Heart right ventricle (tissue), 12 donors: ENCODE data around the gene AQP12B. TPM values are rescaled to one million over a fixed set of nuclear protein-coding genes. Genes with fewer than 3 reads are reported as not detected.

Experiments
- polyA plus RNA-seq, 2 donors: library from polyadenylated mRNA; stranded (reverse); fragments of 200-250 nt; gene quantifications; one replicate each; pipeline ENCODE4 v1.2.3, GENCODE V29; 2013
- total RNA-seq, 10 donors: library from RNA; stranded (reverse); fragmentation: NEBNext Ultra II Directional in 3 of 10; extraction: Animal tissue kit (Norgen Biotek cat#: 25700) in 3 of 10; gene quantifications; one replicate each; pipeline versions ENCODE4 v1.2.1 to v1.2.4, GENCODE V29; 2021 to 2023
- donor health status: ischemic (EF 13 %, LVEDD 7.1; RV severe dilation, severe dysfunction).
- donor health status: healthy with polysubstance abuse.
- donor health status: DM: no; HTN: yes; CAD: no.
- donor health status: DM: no; HTN: no; CAD: no.
- donor health status: ischemic (EF 25% LVEDD 6.9; RV normal size, moderate dysfunction).
- donor health status: ischemic (EF 25% LVEDD 5.7; RV mildly dilated, moderate dysfunction).
- donor health status: healthy.
- donor health status: nonischemic (EF 11% LVEDD 7.7; RV severe dilation, severe dysfunction).
- donor health status: DM: yes; HTN: yes; CAD: no.
- donor health status: PGD.
- donor health status: ischemic (EF 29% LVEDD 5.4; RV normal size, mild dysfunction).
- donor health status: nonischemic (EF 23%, LVEDD 6.1; RV moderate dilation, normal function).

AQP12B gene
- total and polyA plus RNA-seq, 12 donors, result 0.03 TPM; not detected in 11

Other genes with a start within 250 kb of the AQP12B start
- gene GPC1, start 247.2 kb downstream of the AQP12B start, total RNA-seq, result 100 to 1,000 TPM; 161 to 287 (median 185) TPM
- gene GPC1, start 247.2 kb downstream of the AQP12B start, polyA plus RNA-seq, result 100 to 1,000 TPM; 104 to 156 TPM
- 1 to 10 TPM; 3.8 to 7.8 (median 5.3) TPM for gene ANKMY1, start 124.9 kb downstream of the AQP12B start, total RNA-seq
- gene ANKMY1, start 124.9 kb downstream of the AQP12B start, polyA plus RNA-seq, result 10 to 100 TPM in 1 of 2 donors, 1 to 10 TPM in 1; 1.9 to 15.6 TPM
- 10 to 100 TPM; 10.6 to 22.1 (median 15.4) TPM for gene DUSP28, start 122.5 kb downstream of the AQP12B start, total RNA-seq
- gene DUSP28, start 122.5 kb downstream of the AQP12B start, polyA plus RNA-seq, result 1 to 10 TPM; 4.7 to 7.3 TPM
- gene RNPEPL1, start 114.4 kb downstream of the AQP12B start, total RNA-seq, result 100 to 1,000 TPM in 2 of 10 donors, 10 to 100 TPM in 8; 62.8 to 116 (median 73.3) TPM
- gene RNPEPL1, start 114.4 kb downstream of the AQP12B start, polyA plus RNA-seq, result 100 to 1,000 TPM in 1 of 2 donors, 10 to 100 TPM in 1; 76.7 to 247 TPM
- gene CAPN10, start 96.2 kb downstream of the AQP12B start, total RNA-seq, result 10 to 100 TPM; 16.8 to 73.8 (median 21.0) TPM
- 10 to 100 TPM; 19.1 to 89.5 TPM for gene CAPN10, start 96.2 kb downstream of the AQP12B start, polyA plus RNA-seq
- gene GPR35, start 57.4 kb downstream of the AQP12B start, total RNA-seq, result 1 to 10 TPM in 4 of 10 donors, under 1 TPM in 6; 0.40 to 2.1 (median 0.86) TPM
- 1 to 10 TPM; 1.4 to 5.2 TPM for gene GPR35, start 57.4 kb downstream of the AQP12B start, polyA plus RNA-seq
- gene AQP12A, start 9.0 kb upstream of the AQP12B start, total RNA-seq, result not detected
- gene AQP12A, start 9.0 kb upstream of the AQP12B start, polyA plus RNA-seq, result not detected
- gene KIF1A, start 137.3 kb upstream of the AQP12B start, total RNA-seq, result 10 to 100 TPM in 2 of 10 donors, 1 to 10 TPM in 6, under 1 TPM in 2; 0.51 to 21.4 (median 1.6) TPM
- gene KIF1A, start 137.3 kb upstream of the AQP12B start, polyA plus RNA-seq, result under 1 TPM; 0.37 to 0.42 TPM
- not detected for gene AGXT, start 185.9 kb upstream of the AQP12B start, total RNA-seq
- under 1 TPM in 1 of 2 donors, not detected in 1; 0.09 TPM for gene AGXT, start 185.9 kb upstream of the AQP12B start, polyA plus RNA-seq
- gene MAB21L4, start 213.3 kb upstream of the AQP12B start, total RNA-seq, result under 1 TPM in 2 of 10 donors, not detected in 8; 0.29 to 0.32 TPM
- under 1 TPM in 1 of 2 donors, not detected in 1; 0.06 TPM for gene MAB21L4, start 213.3 kb upstream of the AQP12B start, polyA plus RNA-seq
- gene CROCC2, start 223.5 kb upstream of the AQP12B start, total RNA-seq, result not detected
- gene CROCC2, start 223.5 kb upstream of the AQP12B start, polyA plus RNA-seq, result under 1 TPM in 1 of 2 donors, not detected in 1; 0.06 TPM